ENCODE results near the gene TSPAN11. TPM values are rescaled to one million over a fixed set of nuclear protein-coding genes. Genes with fewer than 3 reads are reported as not detected.

Gene TSPAN11
- total and polyA plus RNA-seq, 2 of the 4 experiments (the other 2 are of a cell fraction), result 0.18 to 0.26 TPM

DNA sequence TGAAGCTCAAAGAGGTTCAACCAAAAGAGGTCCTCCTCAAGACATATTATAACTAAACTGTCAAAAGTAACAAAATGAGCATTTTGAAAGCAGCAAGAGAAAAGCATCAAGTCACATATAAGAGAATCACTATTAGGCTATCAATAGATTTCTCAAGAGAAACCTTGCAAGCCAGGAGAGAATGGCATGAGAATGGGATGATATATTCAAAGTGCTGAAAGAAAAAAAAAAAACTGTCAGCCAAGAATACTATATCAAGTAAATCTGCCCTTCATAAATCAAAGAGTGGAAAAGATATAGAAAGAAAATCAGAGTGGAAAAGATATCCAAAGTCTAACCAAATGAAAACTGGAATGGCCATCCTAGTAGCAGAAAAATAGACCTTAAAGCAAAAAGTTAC lies 39.3 kb upstream of the TSPAN11 start:
- ChIA-PET CTCF (no interaction called here), POLR2A (ENCODE audit: unreplicated experiment) (no interaction called here)
- H3K9me1 ChIP-seq (ENCODE audit: insufficient read depth, low read length), result no peaks in the 10 kb centered on the region
- H4K5ac ChIP-seq (ENCODE audit: low read depth, low read length), result no peak overlapping the region
- DNase-seq (no peak), ATAC-seq (ENCODE audit: low read depth) (no peak)
- no peak overlapping the region for H3K23ac ChIP-seq (ENCODE audit: low read depth, low read length)
- no peak overlapping the region for H4K8ac ChIP-seq (ENCODE audit: low read depth in 2 of 2, low read length in 2 of 2)
- no peak overlapping the region for H3K18ac ChIP-seq (ENCODE audit: low read depth, low read length)
- no peaks in the 10 kb centered on the region for H4K20me1 ChIP-seq (ENCODE audit: insufficient read depth, low read length)
- dilution Hi-C loops (cut with HindIII; ENCODE audit: low sequenced_read_pairs, unreplicated experiment) (no loop called here), intact Hi-C loops (cut with micrococcal nuclease) (no loop called here), in situ Hi-C loops (cut with MboI; ENCODE audit: low sequenced_read_pairs) (no loop called here)
- H3K9me3 ChIP-seq (ENCODE audit: control insufficient read depth, insufficient read depth, low read length), result peaks cover 2% of the 10 kb centered on the region; the same call in 1 of the 2 replicates
- H3K4me2 ChIP-seq (ENCODE audit: low read depth, low read length), result no peak overlapping the region
- H4K91ac ChIP-seq (ENCODE audit: insufficient read depth, low read depth, low read length), result no peak overlapping the region
- no peak overlapping the region for H2AFZ ChIP-seq (replicated peaks; ENCODE audit: low read length, poor library complexity)
- no peak overlapping the region for H3K27ac ChIP-seq (ENCODE audit: insufficient read depth, low read length)
- H3K79me1 ChIP-seq (ENCODE audit: low read depth in 1 of 2, low read length in 2 of 2), result no peaks in the 10 kb centered on the region
- H2AK9ac ChIP-seq (replicated peaks; ENCODE audit: low read depth, low read length, poor library complexity), result no peak overlapping the region
- no peak overlapping the region for H3K4me3 ChIP-seq (ENCODE audit: insufficient read depth, low read depth, low read length)
- H3K56ac ChIP-seq (ENCODE audit: extremely low read depth, insufficient read depth, low read length), result no peak overlapping the region
- H2BK20ac ChIP-seq (ENCODE audit: low read depth, low read length), result no peak overlapping the region
- no peak overlapping the region for H3K9ac ChIP-seq (ENCODE audit: low read depth, low read length)
- no peak overlapping the region for H3K14ac ChIP-seq (replicated peaks; ENCODE audit: low read depth, low read length)
- H2BK15ac ChIP-seq (ENCODE audit: low read depth, low read length), result no peak overlapping the region
- no peak overlapping the region for H2BK120ac ChIP-seq (ENCODE audit: low read depth, low read length)
- TF ChIP-seq MAZ (IDR thresholded peaks at IDR 0.05; ENCODE audit: borderline replicate concordance, low read depth, low read length) (no peak), POLR2A (IDR thresholded peaks at IDR 0.05; ENCODE audit: low read depth, low read length) (no peak), RFX5 (IDR thresholded peaks at IDR 0.05; ENCODE audit: low read depth, low read length) (no peak), CEBPB (IDR thresholded peaks at IDR 0.05; ENCODE audit: low read depth, low read length) (no peak), FOS (IDR thresholded peaks at IDR 0.05; ENCODE audit: low read depth, low read length) (no peak), SMC3 (IDR thresholded peaks at IDR 0.05; ENCODE audit: low read depth, low read length) (no peak), CTCF (conservative IDR thresholded peaks at IDR 0.05; ENCODE audit: low read depth, low read length) (no peak), BHLHE40 (IDR thresholded peaks at IDR 0.05; ENCODE audit: low read depth, low read length) (no peak), RCOR1 (IDR thresholded peaks at IDR 0.05; ENCODE audit: insufficient replicate concordance, low read length) (no peak), NFE2L2 (IDR thresholded peaks at IDR 0.05; ENCODE audit: low read depth, low read length) (no peak), MAFK (IDR thresholded peaks at IDR 0.05; ENCODE audit: low read depth, low read length) (no peak)
- TF ChIP-seq, protein P1, sequence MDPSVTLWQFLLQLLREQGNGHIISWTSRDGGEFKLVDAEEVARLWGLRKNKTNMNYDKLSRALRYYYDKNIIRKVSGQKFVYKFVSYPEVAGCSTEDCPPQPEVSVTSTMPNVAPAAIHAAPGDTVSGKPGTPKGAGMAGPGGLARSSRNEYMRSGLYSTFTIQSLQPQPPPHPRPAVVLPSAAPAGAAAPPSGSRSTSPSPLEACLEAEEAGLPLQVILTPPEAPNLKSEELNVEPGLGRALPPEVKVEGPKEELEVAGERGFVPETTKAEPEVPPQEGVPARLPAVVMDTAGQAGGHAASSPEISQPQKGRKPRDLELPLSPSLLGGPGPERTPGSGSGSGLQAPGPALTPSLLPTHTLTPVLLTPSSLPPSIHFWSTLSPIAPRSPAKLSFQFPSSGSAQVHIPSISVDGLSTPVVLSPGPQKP (IDR thresholded peaks at IDR 0.05; ENCODE audit: borderline replicate concordance, low read depth, low read length), result no peak
- no peak overlapping the region for H2AK5ac ChIP-seq (ENCODE audit: low read depth, low read length)
- no peak overlapping the region for H2BK5ac ChIP-seq (ENCODE audit: low read depth, low read length, poor library complexity, severe bottlenecking)
- H3K27me3 ChIP-seq (ENCODE audit: control insufficient read depth, insufficient read depth, low read length), result 0 out of 2 replicates have a peak, but pooled peaks cover 2% of the 10 kb centered on the region
- no peak overlapping the region for H3K4ac ChIP-seq (ENCODE audit: low read depth, low read length)
- H3K36me3 ChIP-seq (ENCODE audit: control insufficient read depth, insufficient read depth, low read length), result no peaks in the 10 kb centered on the region
- BruUV-seq (replicated peaks), result no TSS peak
- no peaks in the 10 kb centered on the region for H3K4me1 ChIP-seq (ENCODE audit: control insufficient read depth, insufficient read depth, low read length)

All from IMR-90 (cell line).